HepG2 (cell line): ENCODE measurements around the gene TRAP1. TPM values are rescaled to one million over a fixed set of nuclear protein-coding genes. Genes with fewer than 3 reads are reported as not detected.

ENCODE experiments used
- ATAC-seq: fragments of 200-7000 bp; cut with Tn5 transposase; 3 replicates; pipeline ENCODE4 v1.9.1; 2020; ENCODE audit warnings: mild to moderate bottlenecking, moderate library complexity
- BruUV-seq: library from RNA; stranded (reverse); fragments of 400-500 nt; replicated peaks from 2 replicates; lab custom pipeline; 2021; lab: Mats Ljungman, UMichigan
- CTCF ChIA-PET: fragments of 300-600 bp; formaldehyde crosslinking; extraction: SDS; loops from one replicate; lab custom pipeline; 2021; ENCODE audit warnings: low total read pairs, inconsistent platforms, low intra/inter-chr PET ratio; lab: Yijun Ruan, JAX
- POLR2A ChIA-PET: fragments of 350-600 bp; sonication (Branson Sonifier 250); formaldehyde crosslinking; loops from one replicate; lab custom pipeline; 2020; ENCODE audit warnings: antibody characterized with exemption, inconsistent platforms; lab: Yijun Ruan, JAX
- DNase-seq: peaks from one replicate; pipeline ENCODE4 v3.0.0-alpha.2; 2015; ENCODE audit warnings: low spot score
- FAIRE-seq: peaks from 3 replicates; lab custom pipeline; 2011; peaks lifted over from hg19 to GRCh38; lab: Jason Lieb, UNC
- H2AFZ ChIP-seq: one replicate; pipeline ENCODE4 v1.6.1; 2011; ENCODE audit warnings: low read length, inconsistent platforms
- H3K27ac ChIP-seq: fragments of 300-600 bp; 3 replicates; pipeline ENCODE4 v1.8.0; 2011; ENCODE audit warnings: mixed run types, mild to moderate bottlenecking, mixed read lengths, low read length, inconsistent platforms; ENCODE audit not compliant: insufficient read depth; ENCODE audit errors: extremely low read length
- H3K27me3 ChIP-seq, 2 experiments: fragments of 200-600 bp in 1 of 2; 2 replicates in 1 of 2; 3 replicates in 1 of 2; pipeline versions ENCODE4 v1.6.0 to v1.8.0; 2011; ENCODE audit warnings: low read length in 2 of 2, mild to moderate bottlenecking in 2 of 2, moderate library complexity in 2 of 2, inconsistent platforms in 1 of 2; ENCODE audit not compliant: insufficient read depth in 2 of 2, control insufficient read depth in 1 of 2
- H3K36me3 ChIP-seq, 2 experiments: fragments of 200-600 bp in 1 of 2; replicated peaks in 1 of 2; 2 replicates in 1 of 2; 3 replicates in 1 of 2; pipeline versions ENCODE4 v1.5.1 to v1.8.0; 2011; ENCODE audit warnings: low read length in 2 of 2, inconsistent platforms in 1 of 2; ENCODE audit not compliant: insufficient read depth in 2 of 2, control insufficient read depth in 1 of 2
- H3K4me1 ChIP-seq: 2 replicates; pipeline ENCODE4 v1.5.1; 2012; ENCODE audit warnings: low read length, inconsistent platforms; ENCODE audit not compliant: insufficient read depth
- H3K4me2 ChIP-seq: 2 replicates; pipeline ENCODE4 v1.6.0; 2011; ENCODE audit warnings: low read depth, low read length, inconsistent platforms
- H3K4me3 ChIP-seq, 3 experiments: fragments of 200-600 bp in 1 of 3; sonication (generic), shearing (Covaris generic) in 1 of 3; replicated peaks in 1 of 3; 2 replicates each; pipeline ENCODE4 v1.5.1; 2011 to 2016; ENCODE audit warnings: low read length in 3 of 3, inconsistent platforms in 2 of 3, low read depth in 2 of 3, mild to moderate bottlenecking in 2 of 3, control low read depth in 1 of 3, mixed read lengths in 1 of 3; ENCODE audit not compliant: insufficient read depth in 1 of 3
- H3K79me2 ChIP-seq: one replicate; pipeline ENCODE4 v1.6.1; 2011; ENCODE audit warnings: low read length, inconsistent platforms; ENCODE audit not compliant: insufficient read depth
- H3K9ac ChIP-seq: 2 replicates; pipeline ENCODE4 v1.6.0; 2011; ENCODE audit warnings: mild to moderate bottlenecking, low read depth, low read length, inconsistent platforms; ENCODE audit not compliant: insufficient read depth
- H3K9me3 ChIP-seq: 2 replicates; pipeline ENCODE4 v1.5.1; 2012; ENCODE audit warnings: mild to moderate bottlenecking, low read length
- H4K20me1 ChIP-seq: 2 replicates; pipeline ENCODE4 v1.6.0; 2011; ENCODE audit warnings: inconsistent platforms, mild to moderate bottlenecking, low read length, moderate library complexity; ENCODE audit not compliant: insufficient read depth
- AGO2 ChIP-seq: fragments of 200-400 bp; formaldehyde crosslinking; optimal IDR thresholded peaks from 2 replicates; pipeline ENCODE3; 2017; ENCODE audit warnings: mild to moderate bottlenecking, low read depth, low read length, moderate library complexity
- CREB1 ChIP-seq, 2 experiments: fragments of 450-650 bp in 1 of 2; IDR thresholded peaks; 2 replicates each; pipeline ENCODE4 v1.6.1; 2016 to 2017; ENCODE audit warnings: control low read depth in 1 of 2, mild to moderate bottlenecking in 1 of 2, missing compliant biosample characterization in 1 of 2, missing genetic modification characterization in 1 of 2
- GZF1 ChIP-seq: sonication (generic); formaldehyde crosslinking; IDR thresholded peaks from 2 replicates; pipeline ENCODE4 v1.5.1; 2020; ENCODE audit warnings: mild to moderate bottlenecking, missing genetic modification reagents
- HNRNPLL ChIP-seq: fragments of 200-400 bp; formaldehyde crosslinking; IDR thresholded peaks from 2 replicates; pipeline ENCODE4 v1.6.1; 2017; ENCODE audit warnings: mild to moderate bottlenecking, low read depth, low read length; ENCODE audit not compliant: poor library complexity, severe bottlenecking
- KDM5A ChIP-seq: fragments of 200-600 bp; sonication (generic); IDR thresholded peaks from 2 replicates; pipeline ENCODE4 v1.7.0; 2018; ENCODE audit warnings: antibody characterized with exemption, mild to moderate bottlenecking, low read length, borderline replicate concordance
- PAWR ChIP-seq: sonication (generic); formaldehyde crosslinking; IDR thresholded peaks from 2 replicates; pipeline ENCODE4 v1.4.0; 2020; ENCODE audit warnings: missing genetic modification reagents, mild to moderate bottlenecking, borderline replicate concordance
- ZNF317 ChIP-seq: sonication (generic); formaldehyde crosslinking; IDR thresholded peaks from 2 replicates; pipeline ENCODE4 v1.5.0; 2020; ENCODE audit warnings: mild to moderate bottlenecking, missing genetic modification reagents
- ZNF687 ChIP-seq: sonication (generic); formaldehyde crosslinking; IDR thresholded peaks from 2 replicates; pipeline ENCODE4 v1.5.1; 2020; ENCODE audit warnings: mild to moderate bottlenecking, missing genetic modification reagents, moderate library complexity
- ZNF737 ChIP-seq: sonication (generic); formaldehyde crosslinking; IDR thresholded peaks from 2 replicates; pipeline ENCODE4 v1.5.0; 2020; ENCODE audit warnings: missing genetic modification reagents, mild to moderate bottlenecking, borderline replicate concordance
- WGBS: methylation state at CpG from one replicate; pipeline ENCODE4 v1.1.6; 2017; ENCODE audit warnings: low lambda C conversion rate; 5-methylcytosine and 5-hydroxymethylcytosine counted together
- in situ Hi-C: cut with HindIII; loops from 2 replicates; pipeline ENCODE4 v1.10.0; 2017; ENCODE audit warnings: low pct_unique_long_range_greater_than_20kb; ENCODE audit not compliant: extremely low pct_ligation_motif_present
- intact Hi-C: fragments of 100-400 bp; cut with micrococcal nuclease; formaldehyde crosslinking; loops from one replicate; pipeline ENCODE4 v1.10.0; 2022; ENCODE audit not compliant: unreplicated experiment
- polyA plus RNA-seq, 8 experiments: library from polyadenylated mRNA; depleted of rRNA in 3 of 8; stranded (reverse) in 7 of 8; unstranded in 1 of 8; fragments of >200 nt; fragmentation: Illumina TruSeq in 4 of 8; extraction: Trizol in 4 of 8; gene quantifications; 2 replicates each; pipeline versions ENCODE4 v1.2.1 to v1.2.3, GENCODE V29; 2011 to 2016; ENCODE audit warnings: low read depth in 4 of 8, missing spikeins in 1 of 8, mixed read lengths in 1 of 8; ENCODE audit not compliant: insufficient read depth in 1 of 8
- total RNA-seq, 5 experiments: library from RNA; depleted of rRNA; stranded (reverse); fragments of >200 nt; fragmentation: Illumina TruSeq; extraction: Trizol; gene quantifications; 2 replicates each; pipeline ENCODE4 v1.2.3, GENCODE V29; 2016; ENCODE audit warnings: low read depth in 1 of 5

TRAP1 gene
- total and polyA plus RNA-seq, 2 of the 13 experiments (the other 11 are each of a cell fraction or from before 2014, with no cell fraction given), result 127 to 240 TPM

DNA sequence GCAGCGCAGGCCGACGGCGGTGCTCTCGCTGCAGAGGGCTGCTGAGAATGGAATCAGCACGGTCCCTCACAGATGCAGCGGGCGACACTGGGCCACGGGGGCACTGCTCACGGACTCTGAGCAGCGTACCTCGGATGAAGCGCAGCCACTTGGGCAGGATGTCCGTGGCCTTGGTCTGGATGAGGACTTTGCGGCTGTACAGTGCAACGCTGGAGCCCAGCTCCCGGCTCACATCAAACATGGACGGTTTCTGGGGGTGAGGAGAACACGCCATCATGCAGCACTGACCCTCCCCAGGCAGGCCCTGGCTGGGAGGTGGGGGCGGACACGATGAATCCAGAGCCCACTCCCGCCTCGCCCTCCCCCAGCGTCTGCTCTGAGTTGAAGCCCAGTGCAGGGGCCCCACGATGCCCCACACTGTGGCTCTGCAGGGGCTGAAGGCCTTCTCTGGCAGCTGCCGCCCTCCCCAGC, 44.7 kb downstream of the TRAP1 start:
- POLR2A ChIA-PET, result no interaction called here
- no peak for DNase-seq
- BruUV-seq, result no TSS peak
- WGBS, result no CpG with 5 or more reads among the region's 26 CpGs
- in situ Hi-C loops (no loop called here), intact Hi-C loops (no loop called here)
- H3K27me3 ChIP-seq, result no peaks in the 10 kb centered on the region
- no peak overlapping the region for H3K27ac ChIP-seq
- no peak overlapping the region for H2AFZ ChIP-seq
- H3K36me3 ChIP-seq, result peaks cover 35 to 79% of the 10 kb centered on the region in 2 experiments; a peak in 4 of 5 replicates
- no peak for ATAC-seq
- no peak overlapping the region for H3K4me2 ChIP-seq
- H3K9me3 ChIP-seq, result no peaks in the 10 kb centered on the region
- no peak overlapping the region for H3K4me3 ChIP-seq
- no peak overlapping the region for H3K9ac ChIP-seq
- peak; percentile 80 for TF ChIP-seq AGO2
- TF ChIP-seq PAWR, result no peak
- TF ChIP-seq HNRNPLL, result peak; percentile 14
- no peak for TF ChIP-seq CREB1 (IDR thresholded peaks at IDR 0.05)
- TF ChIP-seq CREB1 (CRISPR knock-in tag; IDR thresholded peaks at IDR 0.05), result no peak
- TF ChIP-seq ZNF737, result no peak
- no peak for TF ChIP-seq KDM5A
- TF ChIP-seq, all 625 proteins: peak for 2
- Histone ChIP-seq H4K20me1 (no peaks in the 10 kb centered on the region), H3K4me1 (no peaks in the 10 kb centered on the region), H3K79me2 (no peaks in the 10 kb centered on the region)
- FAIRE-seq, result no peak
- CTCF ChIA-PET, result no interaction called here

GRCh38 chr16:3671424-3671823, 45.9 kb downstream of the TRAP1 start:
- no peak for FAIRE-seq
- BruUV-seq, result no TSS peak
- TF ChIP-seq ZNF317 (CRISPR knock-in tag) (no peak), GZF1 (CRISPR knock-in tag) (no peak), ZNF687 (CRISPR knock-in tag) (0 out of 2 replicates have a peak, but pooled peaks have one; percentile 9), AGO2 (peak; percentile 47)

More at GRCh38 chr16:3671424-3671823, 45.9 kb downstream of the TRAP1 start:
- in situ Hi-C loops (no loop called here), intact Hi-C loops (no loop called here)
- H3K36me3 ChIP-seq, result peaks cover 32 to 74% of the 10 kb centered on the region in 2 experiments; a peak in 4 of 5 replicates
- ATAC-seq (0 out of 3 replicates have a peak, but pooled peaks have one; percentile 17), DNase-seq (no peak)
- H3K4me1 ChIP-seq, result no peaks in the 10 kb centered on the region
- no peak overlapping the region for H2AFZ ChIP-seq
- WGBS, result 97% methylated on average over 7 of the region's 11 CpGs
- no peaks in the 10 kb centered on the region for H3K79me2 ChIP-seq
- no peaks in the 10 kb centered on the region for H4K20me1 ChIP-seq
- CTCF ChIA-PET, result no interaction called here
- H3K27me3 ChIP-seq, result no peaks in the 10 kb centered on the region
- no peak overlapping the region for H3K4me3 ChIP-seq
- no peak overlapping the region for H3K9ac ChIP-seq
- H3K27ac ChIP-seq, result no peak overlapping the region
- POLR2A ChIA-PET, result no interaction called here
- H3K9me3 ChIP-seq, result no peaks in the 10 kb centered on the region
- no peak overlapping the region for H3K4me2 ChIP-seq
